Hepatocyte (in vitro differentiated cells): ENCODE results near the gene XG. TPM values are rescaled to one million over a fixed set of nuclear protein-coding genes. Genes with fewer than 3 reads are reported as not detected.

Source experiments
- DNase-seq: peaks from one replicate; pipeline ENCODE4 v3.0.0-alpha.2; 2016; ENCODE audit warnings: low spot score
- H2AFZ ChIP-seq: fragments of 200-600 bp; sonication (generic); 2 replicates; pipeline ENCODE4 v1.6.0; 2016; ENCODE audit warnings: antibody characterized with exemption, mild to moderate bottlenecking
- H3K27ac ChIP-seq: fragments of 200-600 bp; sonication (generic); 2 replicates; pipeline ENCODE4 v1.5.1; 2016; ENCODE audit warnings: mild to moderate bottlenecking
- H3K27me3 ChIP-seq: fragments of 200-600 bp; sonication (generic); 2 replicates; pipeline ENCODE4 v1.6.1; 2016
- H3K36me3 ChIP-seq: fragments of 200-600 bp; sonication (generic); replicated peaks from 2 replicates; pipeline ENCODE4 v1.5.1; 2016; ENCODE audit warnings: low read depth; ENCODE audit not compliant: insufficient read depth
- H3K4me1 ChIP-seq: fragments of 200-600 bp; sonication (generic); 2 replicates; pipeline ENCODE4 v1.5.1; 2016; ENCODE audit warnings: mild to moderate bottlenecking, moderate library complexity; ENCODE audit not compliant: insufficient read depth
- H3K4me2 ChIP-seq: fragments of 200-600 bp; sonication (generic); 2 replicates; pipeline ENCODE4 v1.6.0; 2016
- H3K4me3 ChIP-seq: fragments of 200-600 bp; sonication (generic); 2 replicates; pipeline ENCODE4 v1.5.1; 2016; ENCODE audit warnings: mild to moderate bottlenecking
- H3K79me2 ChIP-seq: fragments of 200-600 bp; sonication (generic); 2 replicates; pipeline ENCODE4 v1.6.0; 2017; ENCODE audit warnings: mild to moderate bottlenecking
- H3K9me2 ChIP-seq: fragments of 200-600 bp; sonication (generic); replicated peaks from 2 replicates; pipeline ENCODE4 v1.6.0; 2017; ENCODE audit warnings: mild to moderate bottlenecking; ENCODE audit not compliant: insufficient read depth
- H3K9me3 ChIP-seq: fragments of 200-600 bp; sonication (generic); 2 replicates; pipeline ENCODE4 v1.5.1; 2016; ENCODE audit warnings: low read depth, mild to moderate bottlenecking
- H4K20me1 ChIP-seq: fragments of 200-600 bp; sonication (generic); 2 replicates; pipeline ENCODE4 v1.6.0; 2016; ENCODE audit warnings: mild to moderate bottlenecking; ENCODE audit not compliant: insufficient read depth, poor library complexity, severe bottlenecking
- CTCF ChIP-seq: fragments of 200-600 bp; sonication (generic); IDR thresholded peaks from 2 replicates; pipeline ENCODE4 v1.5.1; 2016; ENCODE audit warnings: antibody characterized with exemption, mild to moderate bottlenecking; ENCODE audit not compliant: poor library complexity
- EZH2 ChIP-seq: fragments of 200-600 bp; sonication (generic); IDR thresholded peaks from 2 replicates; pipeline ENCODE4 v1.6.1; 2016; ENCODE audit warnings: antibody characterized with exemption, mild to moderate bottlenecking, borderline replicate concordance
- EZH2phosphoT487 ChIP-seq: fragments of 200-600 bp; sonication (generic); IDR thresholded peaks from one replicate; pipeline ENCODE4 v1.6.1; 2018; ENCODE audit warnings: antibody characterized with exemption, mild to moderate bottlenecking, low read depth, moderate library complexity; ENCODE audit not compliant: unreplicated experiment, severe bottlenecking
- WGBS: methylation state at CpG from one replicate; pipeline ENCODE4 v1.1.6; 2016; ENCODE audit warnings: low lambda C conversion rate; ENCODE audit errors: missing lambda C conversion rate; 5-methylcytosine and 5-hydroxymethylcytosine counted together
- polyA plus RNA-seq: library from polyadenylated mRNA; unstranded; fragments of >200 nt; fragmentation: Nextera tagmentation; extraction: Ambion mirVana; gene quantifications from 2 replicates; pipeline ENCODE4 v1.2.1, GENCODE V29; 2016
- total RNA-seq: library from RNA; depleted of rRNA; stranded (reverse); fragments of >200 nt; gene quantifications from 2 replicates; pipeline ENCODE4 v1.2.3, GENCODE V29; 2014

The XG gene
- total and polyA plus RNA-seq, 2 experiments from 2014 or later, result 0.53 to 0.64 TPM

- WGBS, result 95% methylated on average over 9 of the region's 9 CpGs
- H3K79me2 ChIP-seq, result no peaks in the 10 kb centered on the region
- no peak overlapping the region for H3K27ac ChIP-seq
- DNase-seq, result no peak
- H3K4me3 ChIP-seq, result no peak overlapping the region
- H3K9me2 ChIP-seq, result no peaks in the 10 kb centered on the region
- no peak overlapping the region for H2AFZ ChIP-seq
- no peaks in the 10 kb centered on the region for H3K9me3 ChIP-seq
- no peak overlapping the region for H3K4me2 ChIP-seq
- no peaks in the 10 kb centered on the region for H4K20me1 ChIP-seq
- no peaks in the 10 kb centered on the region for H3K4me1 ChIP-seq
- TF ChIP-seq EZH2phosphoT487 (no peak), EZH2 (no peak), CTCF (no peak)
- no peaks in the 10 kb centered on the region for H3K36me3 ChIP-seq
- H3K27me3 ChIP-seq, result no peaks in the 10 kb centered on the region
Measured at GRCh38 chrX:2732076-2732475, 19.8 kb upstream of the XG start.

- no peak overlapping the region for H2AFZ ChIP-seq
- H3K27me3 ChIP-seq, result no peaks in the 10 kb centered on the region
- H3K4me3 ChIP-seq, result no peak overlapping the region
- no peak for DNase-seq
- H3K9me2 ChIP-seq, result no peaks in the 10 kb centered on the region
- H3K4me2 ChIP-seq, result no peak overlapping the region
- no peaks in the 10 kb centered on the region for H4K20me1 ChIP-seq
- no peaks in the 10 kb centered on the region for H3K36me3 ChIP-seq
- H3K9me3 ChIP-seq, result no peaks in the 10 kb centered on the region
- no peak overlapping the region for H3K27ac ChIP-seq
- no peak for TF ChIP-seq EZH2
- no peak for TF ChIP-seq CTCF
- no peak for TF ChIP-seq EZH2phosphoT487
- H3K4me1 ChIP-seq, result no peaks in the 10 kb centered on the region
- H3K79me2 ChIP-seq, result no peaks in the 10 kb centered on the region
Measured at GRCh38 chrX:2732649-2733048, 19.2 kb upstream of the XG start.

- no peak overlapping the region for H3K4me3 ChIP-seq
- no peaks in the 10 kb centered on the region for H3K36me3 ChIP-seq
- H3K27me3 ChIP-seq, result no peaks in the 10 kb centered on the region
- 90% methylated on average over 9 of the region's 9 CpGs for WGBS
- no peaks in the 10 kb centered on the region for H3K9me3 ChIP-seq
- no peak overlapping the region for H3K27ac ChIP-seq
- H3K9me2 ChIP-seq, result no peaks in the 10 kb centered on the region
- TF ChIP-seq CTCF, result no peak
- no peak for TF ChIP-seq EZH2
- no peak for TF ChIP-seq EZH2phosphoT487
- H3K4me2 ChIP-seq, result no peak overlapping the region
- no peak for DNase-seq
- H2AFZ ChIP-seq, result no peak overlapping the region
- H4K20me1 ChIP-seq, result no peaks in the 10 kb centered on the region
- no peaks in the 10 kb centered on the region for H3K79me2 ChIP-seq
- no peaks in the 10 kb centered on the region for H3K4me1 ChIP-seq
Measured at GRCh38 chrX:2733286-2733685, 18.6 kb upstream of the XG start.

GRCh38 chrX:2735270-2735669 is 16.6 kb upstream of the XG start:
- no peaks in the 10 kb centered on the region for H3K4me1 ChIP-seq
- no peak overlapping the region for H3K4me3 ChIP-seq
- no peaks in the 10 kb centered on the region for H3K36me3 ChIP-seq
- no peaks in the 10 kb centered on the region for H3K9me2 ChIP-seq
- no peak overlapping the region for H2AFZ ChIP-seq
- no peaks in the 10 kb centered on the region for H3K79me2 ChIP-seq
- no peaks in the 10 kb centered on the region for H4K20me1 ChIP-seq
- no peaks in the 10 kb centered on the region for H3K27me3 ChIP-seq
- no peak for DNase-seq
- WGBS, result 99% methylated on average over 4 of the region's 4 CpGs
- TF ChIP-seq CTCF (no peak), EZH2 (no peak), EZH2phosphoT487 (no peak)
- H3K9me3 ChIP-seq, result no peaks in the 10 kb centered on the region
- no peak overlapping the region for H3K27ac ChIP-seq
- no peak overlapping the region for H3K4me2 ChIP-seq
